ENCODE data around the gene PTCD2. TPM values are rescaled to one million over a fixed set of nuclear protein-coding genes. Genes with fewer than 3 reads are reported as not detected.

PTCD2 gene
- total RNA-seq, 1 experiment from 2014 or later: 13.0 TPM

DNA sequence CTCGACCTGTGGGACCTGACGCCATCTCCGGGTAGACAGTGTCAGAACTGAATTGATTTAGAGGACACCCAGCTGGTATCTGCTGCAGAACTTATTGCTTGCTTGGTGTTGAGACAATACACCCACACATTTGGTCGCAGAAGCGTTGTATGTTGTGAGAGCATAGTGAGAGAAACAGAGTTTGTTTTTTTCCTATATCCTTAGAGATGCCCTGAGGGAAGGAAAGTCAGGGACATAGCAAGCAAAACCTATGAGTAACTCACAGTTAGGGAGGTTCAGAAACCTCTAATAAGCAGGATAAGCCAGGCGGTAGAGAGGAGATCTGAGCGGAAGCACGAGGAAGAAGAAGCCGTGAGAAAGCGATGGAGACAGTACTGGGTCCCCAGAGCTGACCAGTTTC is 59.8 kb downstream of the PTCD2 start:
- CTCF ChIA-PET: interaction anchor here (1.2 kb wide), 1 partner anchor 24 kb away, joined by 3 read pairs; no protein-coding TSS in a partner anchor
- H3K27ac Mint-ChIP-seq: no peak overlapping the region
- no peaks in the 10 kb centered on the region for H3K36me3 Mint-ChIP-seq
- POLR2A ChIA-PET: no interaction called here
- H3K4me3 Mint-ChIP-seq: no peak overlapping the region
- no peak for ATAC-seq
- no peak for TF ChIP-seq JAZF1 (CRISPR knock-in tag; IDR thresholded peaks at IDR 0.05)
- TF ChIP-seq, protein P1, sequence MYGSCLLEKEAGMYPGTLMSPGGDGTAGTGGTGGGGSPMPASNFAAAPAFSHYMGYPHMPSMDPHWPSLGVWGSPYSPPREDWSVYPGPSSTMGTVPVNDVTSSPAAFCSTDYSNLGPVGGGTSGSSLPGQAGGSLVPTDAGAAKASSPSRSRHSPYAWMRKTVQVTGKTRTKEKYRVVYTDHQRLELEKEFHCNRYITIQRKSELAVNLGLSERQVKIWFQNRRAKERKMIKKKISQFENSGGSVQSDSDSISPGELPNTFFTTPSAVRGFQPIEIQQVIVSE (CRISPR knock-in tag; IDR thresholded peaks at IDR 0.05; ENCODE audit: borderline replicate concordance): no peak
- TF ChIP-seq ZNF232 (CRISPR knock-in tag; IDR thresholded peaks at IDR 0.05): no peak
- TF ChIP-seq ZNF396 (CRISPR knock-in tag; IDR thresholded peaks at IDR 0.05; ENCODE audit: borderline replicate concordance): no peak
- TF ChIP-seq FOXK1 (CRISPR knock-in tag; IDR thresholded peaks at IDR 0.05): no peak
- TF ChIP-seq, protein P2, sequence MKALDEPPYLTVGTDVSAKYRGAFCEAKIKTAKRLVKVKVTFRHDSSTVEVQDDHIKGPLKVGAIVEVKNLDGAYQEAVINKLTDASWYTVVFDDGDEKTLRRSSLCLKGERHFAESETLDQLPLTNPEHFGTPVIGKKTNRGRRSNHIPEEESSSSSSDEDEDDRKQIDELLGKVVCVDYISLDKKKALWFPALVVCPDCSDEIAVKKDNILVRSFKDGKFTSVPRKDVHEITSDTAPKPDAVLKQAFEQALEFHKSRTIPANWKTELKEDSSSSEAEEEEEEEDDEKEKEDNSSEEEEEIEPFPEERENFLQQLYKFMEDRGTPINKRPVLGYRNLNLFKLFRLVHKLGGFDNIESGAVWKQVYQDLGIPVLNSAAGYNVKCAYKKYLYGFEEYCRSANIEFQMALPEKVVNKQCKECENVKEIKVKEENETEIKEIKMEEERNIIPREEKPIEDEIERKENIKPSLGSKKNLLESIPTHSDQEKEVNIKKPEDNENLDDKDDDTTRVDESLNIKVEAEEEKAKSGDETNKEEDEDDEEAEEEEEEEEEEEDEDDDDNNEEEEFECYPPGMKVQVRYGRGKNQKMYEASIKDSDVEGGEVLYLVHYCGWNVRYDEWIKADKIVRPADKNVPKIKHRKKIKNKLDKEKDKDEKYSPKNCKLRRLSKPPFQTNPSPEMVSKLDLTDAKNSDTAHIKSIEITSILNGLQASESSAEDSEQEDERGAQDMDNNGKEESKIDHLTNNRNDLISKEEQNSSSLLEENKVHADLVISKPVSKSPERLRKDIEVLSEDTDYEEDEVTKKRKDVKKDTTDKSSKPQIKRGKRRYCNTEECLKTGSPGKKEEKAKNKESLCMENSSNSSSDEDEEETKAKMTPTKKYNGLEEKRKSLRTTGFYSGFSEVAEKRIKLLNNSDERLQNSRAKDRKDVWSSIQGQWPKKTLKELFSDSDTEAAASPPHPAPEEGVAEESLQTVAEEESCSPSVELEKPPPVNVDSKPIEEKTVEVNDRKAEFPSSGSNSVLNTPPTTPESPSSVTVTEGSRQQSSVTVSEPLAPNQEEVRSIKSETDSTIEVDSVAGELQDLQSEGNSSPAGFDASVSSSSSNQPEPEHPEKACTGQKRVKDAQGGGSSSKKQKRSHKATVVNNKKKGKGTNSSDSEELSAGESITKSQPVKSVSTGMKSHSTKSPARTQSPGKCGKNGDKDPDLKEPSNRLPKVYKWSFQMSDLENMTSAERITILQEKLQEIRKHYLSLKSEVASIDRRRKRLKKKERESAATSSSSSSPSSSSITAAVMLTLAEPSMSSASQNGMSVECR (CRISPR knock-in tag; IDR thresholded peaks at IDR 0.05; ENCODE audit: borderline replicate concordance): no peak
- TF ChIP-seq, protein P3, sequence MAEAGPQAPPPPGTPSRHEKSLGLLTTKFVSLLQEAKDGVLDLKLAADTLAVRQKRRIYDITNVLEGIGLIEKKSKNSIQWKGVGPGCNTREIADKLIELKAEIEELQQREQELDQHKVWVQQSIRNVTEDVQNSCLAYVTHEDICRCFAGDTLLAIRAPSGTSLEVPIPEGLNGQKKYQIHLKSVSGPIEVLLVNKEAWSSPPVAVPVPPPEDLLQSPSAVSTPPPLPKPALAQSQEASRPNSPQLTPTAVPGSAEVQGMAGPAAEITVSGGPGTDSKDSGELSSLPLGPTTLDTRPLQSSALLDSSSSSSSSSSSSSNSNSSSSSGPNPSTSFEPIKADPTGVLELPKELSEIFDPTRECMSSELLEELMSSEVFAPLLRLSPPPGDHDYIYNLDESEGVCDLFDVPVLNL (CRISPR knock-in tag; IDR thresholded peaks at IDR 0.05; ENCODE audit: borderline replicate concordance, low read depth): no peak
- no peak for TF ChIP-seq NFATC4 (CRISPR knock-in tag; IDR thresholded peaks at IDR 0.05)
- no peak for TF ChIP-seq GTF2I (CRISPR knock-in tag; conservative IDR thresholded peaks at IDR 0.05)
- no peak for TF ChIP-seq EMX1 (CRISPR knock-in tag; IDR thresholded peaks at IDR 0.05)
- TF ChIP-seq, protein P4, sequence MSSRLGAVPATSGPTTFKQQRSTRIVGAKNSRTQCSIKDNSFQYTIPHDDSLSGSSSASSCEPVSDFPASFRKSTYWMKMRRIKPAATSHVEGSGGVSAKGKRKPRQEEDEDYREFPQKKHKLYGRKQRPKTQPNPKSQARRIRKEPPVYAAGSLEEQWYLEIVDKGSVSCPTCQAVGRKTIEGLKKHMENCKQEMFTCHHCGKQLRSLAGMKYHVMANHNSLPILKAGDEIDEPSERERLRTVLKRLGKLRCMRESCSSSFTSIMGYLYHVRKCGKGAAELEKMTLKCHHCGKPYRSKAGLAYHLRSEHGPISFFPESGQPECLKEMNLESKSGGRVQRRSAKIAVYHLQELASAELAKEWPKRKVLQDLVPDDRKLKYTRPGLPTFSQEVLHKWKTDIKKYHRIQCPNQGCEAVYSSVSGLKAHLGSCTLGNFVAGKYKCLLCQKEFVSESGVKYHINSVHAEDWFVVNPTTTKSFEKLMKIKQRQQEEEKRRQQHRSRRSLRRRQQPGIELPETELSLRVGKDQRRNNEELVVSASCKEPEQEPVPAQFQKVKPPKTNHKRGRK (CRISPR knock-in tag; IDR thresholded peaks at IDR 0.05; ENCODE audit: borderline replicate concordance): no peak
- TF ChIP-seq SP1 (CRISPR knock-in tag; conservative IDR thresholded peaks at IDR 0.05): no peak
- no peak for TF ChIP-seq KAT7 (CRISPR knock-in tag; IDR thresholded peaks at IDR 0.05; ENCODE audit: borderline replicate concordance)
- TF ChIP-seq ZNF138 (CRISPR knock-in tag; conservative IDR thresholded peaks at IDR 0.05): no peak
- TF ChIP-seq, protein P5, sequence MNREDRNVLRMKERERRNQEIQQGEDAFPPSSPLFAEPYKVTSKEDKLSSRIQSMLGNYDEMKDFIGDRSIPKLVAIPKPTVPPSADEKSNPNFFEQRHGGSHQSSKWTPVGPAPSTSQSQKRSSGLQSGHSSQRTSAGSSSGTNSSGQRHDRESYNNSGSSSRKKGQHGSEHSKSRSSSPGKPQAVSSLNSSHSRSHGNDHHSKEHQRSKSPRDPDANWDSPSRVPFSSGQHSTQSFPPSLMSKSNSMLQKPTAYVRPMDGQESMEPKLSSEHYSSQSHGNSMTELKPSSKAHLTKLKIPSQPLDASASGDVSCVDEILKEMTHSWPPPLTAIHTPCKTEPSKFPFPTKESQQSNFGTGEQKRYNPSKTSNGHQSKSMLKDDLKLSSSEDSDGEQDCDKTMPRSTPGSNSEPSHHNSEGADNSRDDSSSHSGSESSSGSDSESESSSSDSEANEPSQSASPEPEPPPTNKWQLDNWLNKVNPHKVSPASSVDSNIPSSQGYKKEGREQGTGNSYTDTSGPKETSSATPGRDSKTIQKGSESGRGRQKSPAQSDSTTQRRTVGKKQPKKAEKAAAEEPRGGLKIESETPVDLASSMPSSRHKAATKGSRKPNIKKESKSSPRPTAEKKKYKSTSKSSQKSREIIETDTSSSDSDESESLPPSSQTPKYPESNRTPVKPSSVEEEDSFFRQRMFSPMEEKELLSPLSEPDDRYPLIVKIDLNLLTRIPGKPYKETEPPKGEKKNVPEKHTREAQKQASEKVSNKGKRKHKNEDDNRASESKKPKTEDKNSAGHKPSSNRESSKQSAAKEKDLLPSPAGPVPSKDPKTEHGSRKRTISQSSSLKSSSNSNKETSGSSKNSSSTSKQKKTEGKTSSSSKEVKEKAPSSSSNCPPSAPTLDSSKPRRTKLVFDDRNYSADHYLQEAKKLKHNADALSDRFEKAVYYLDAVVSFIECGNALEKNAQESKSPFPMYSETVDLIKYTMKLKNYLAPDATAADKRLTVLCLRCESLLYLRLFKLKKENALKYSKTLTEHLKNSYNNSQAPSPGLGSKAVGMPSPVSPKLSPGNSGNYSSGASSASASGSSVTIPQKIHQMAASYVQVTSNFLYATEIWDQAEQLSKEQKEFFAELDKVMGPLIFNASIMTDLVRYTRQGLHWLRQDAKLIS (CRISPR knock-in tag; IDR thresholded peaks at IDR 0.05; ENCODE audit: borderline replicate concordance): no peak
- no peak for TF ChIP-seq ZNF263 (CRISPR knock-in tag; IDR thresholded peaks at IDR 0.05; ENCODE audit: low read depth)
- TF ChIP-seq MXD4 (CRISPR knock-in tag; IDR thresholded peaks at IDR 0.05; ENCODE audit: borderline replicate concordance): no peak
- TF ChIP-seq, protein P6, sequence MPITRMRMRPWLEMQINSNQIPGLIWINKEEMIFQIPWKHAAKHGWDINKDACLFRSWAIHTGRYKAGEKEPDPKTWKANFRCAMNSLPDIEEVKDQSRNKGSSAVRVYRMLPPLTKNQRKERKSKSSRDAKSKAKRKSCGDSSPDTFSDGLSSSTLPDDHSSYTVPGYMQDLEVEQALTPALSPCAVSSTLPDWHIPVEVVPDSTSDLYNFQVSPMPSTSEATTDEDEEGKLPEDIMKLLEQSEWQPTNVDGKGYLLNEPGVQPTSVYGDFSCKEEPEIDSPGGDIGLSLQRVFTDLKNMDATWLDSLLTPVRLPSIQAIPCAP (CRISPR knock-in tag; IDR thresholded peaks at IDR 0.05): no peak
- no peaks in the 10 kb centered on the region; the same call in 1 of the 2 replicates for H3K27me3 Mint-ChIP-seq (ENCODE audit: low read depth)
- peaks cover 4% of the 10 kb centered on the region; the same call in 1 of the 2 replicates for H3K4me1 Mint-ChIP-seq
- no peak for DNase-seq (ENCODE audit: low spot score)
- peaks cover 4% of the 10 kb centered on the region; the same call in 1 of the 2 replicates for H3K9me3 Mint-ChIP-seq
